Stimulated activated CD4-positive, alpha-beta T cell treated with anti-CD3 and anti-CD28 coated beads, Interleukin-1b, Interleukin-23, amount 100 ng/mL, for 24 hours (primary cell): ENCODE measurements around the gene QRFP.

Experiments used
- DNase-seq, 4 experiments: peaks; one replicate each; pipeline ENCODE4 v3.0.0-alpha.2; 2020; ENCODE audit warnings: low read depth in 4 of 4, low spot score in 1 of 4

The QRFP gene

GRCh38 chr9:130890870-130891687 lies 5.5 kb downstream of the QRFP start:
- no peak for DNase-seq

- no peak for DNase-seq
These were observed 6.5 kb downstream of the QRFP start for GRCh38 chr9:130890124-130890523.

- DNase-seq: no peak
These were observed 8.3 kb downstream of the QRFP start for GRCh38 chr9:130888146-130888885.

DNA sequence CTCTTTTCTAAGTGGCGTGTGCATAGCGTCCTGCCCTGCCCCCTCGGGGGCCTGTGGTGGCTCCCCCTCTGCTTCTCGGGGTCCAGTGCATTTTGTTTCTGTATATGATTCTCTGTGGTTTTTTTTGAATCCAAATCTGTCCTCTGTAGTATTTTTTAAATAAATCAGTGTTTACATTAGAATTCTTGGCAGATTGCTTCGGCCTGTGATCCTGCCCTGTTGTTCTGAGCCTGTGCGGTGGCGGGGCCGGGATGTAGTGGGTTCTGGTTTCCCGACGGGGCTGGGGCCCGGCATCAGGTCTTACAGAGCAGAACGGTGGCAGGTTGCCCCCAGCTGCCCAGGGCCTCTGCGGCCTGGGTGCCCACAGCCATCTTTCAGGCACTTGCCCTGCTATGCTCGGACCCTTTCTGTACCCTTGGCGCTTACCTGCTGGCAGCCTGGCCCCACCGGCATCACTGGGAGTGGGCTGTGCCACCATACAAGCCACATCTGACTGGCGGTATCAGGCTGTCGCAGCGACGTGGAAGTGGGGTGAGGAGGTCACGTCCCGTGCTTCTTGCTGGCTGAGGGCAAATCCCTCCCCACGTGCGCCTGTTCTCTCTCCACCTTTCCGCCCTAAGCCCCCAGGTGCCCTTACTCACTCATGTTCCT lies 9.0 kb downstream of the QRFP start:
- no peak for DNase-seq

DNA sequence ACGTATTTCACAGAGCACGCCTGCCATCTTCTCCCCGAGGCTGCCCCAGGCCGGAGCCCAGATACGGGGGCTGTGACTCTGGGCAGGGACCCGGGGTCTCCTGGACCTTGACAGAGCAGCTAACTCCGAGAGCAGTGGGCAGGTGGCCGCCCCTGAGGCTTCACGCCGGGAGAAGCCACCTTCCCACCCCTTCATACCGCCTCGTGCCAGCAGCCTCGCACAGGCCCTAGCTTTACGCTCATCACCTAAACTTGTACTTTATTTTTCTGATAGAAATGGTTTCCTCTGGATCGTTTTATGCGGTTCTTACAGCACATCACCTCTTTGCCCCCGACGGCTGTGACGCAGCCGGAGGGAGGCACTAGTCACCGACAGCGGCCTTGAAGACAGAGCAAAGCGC lies 9.6 kb downstream of the QRFP start:
- DNase-seq: no peak

GRCh38 chr9:130885484-130886375 lies 10.9 kb downstream of the QRFP start:
- DNase-seq: no peak

DNA sequence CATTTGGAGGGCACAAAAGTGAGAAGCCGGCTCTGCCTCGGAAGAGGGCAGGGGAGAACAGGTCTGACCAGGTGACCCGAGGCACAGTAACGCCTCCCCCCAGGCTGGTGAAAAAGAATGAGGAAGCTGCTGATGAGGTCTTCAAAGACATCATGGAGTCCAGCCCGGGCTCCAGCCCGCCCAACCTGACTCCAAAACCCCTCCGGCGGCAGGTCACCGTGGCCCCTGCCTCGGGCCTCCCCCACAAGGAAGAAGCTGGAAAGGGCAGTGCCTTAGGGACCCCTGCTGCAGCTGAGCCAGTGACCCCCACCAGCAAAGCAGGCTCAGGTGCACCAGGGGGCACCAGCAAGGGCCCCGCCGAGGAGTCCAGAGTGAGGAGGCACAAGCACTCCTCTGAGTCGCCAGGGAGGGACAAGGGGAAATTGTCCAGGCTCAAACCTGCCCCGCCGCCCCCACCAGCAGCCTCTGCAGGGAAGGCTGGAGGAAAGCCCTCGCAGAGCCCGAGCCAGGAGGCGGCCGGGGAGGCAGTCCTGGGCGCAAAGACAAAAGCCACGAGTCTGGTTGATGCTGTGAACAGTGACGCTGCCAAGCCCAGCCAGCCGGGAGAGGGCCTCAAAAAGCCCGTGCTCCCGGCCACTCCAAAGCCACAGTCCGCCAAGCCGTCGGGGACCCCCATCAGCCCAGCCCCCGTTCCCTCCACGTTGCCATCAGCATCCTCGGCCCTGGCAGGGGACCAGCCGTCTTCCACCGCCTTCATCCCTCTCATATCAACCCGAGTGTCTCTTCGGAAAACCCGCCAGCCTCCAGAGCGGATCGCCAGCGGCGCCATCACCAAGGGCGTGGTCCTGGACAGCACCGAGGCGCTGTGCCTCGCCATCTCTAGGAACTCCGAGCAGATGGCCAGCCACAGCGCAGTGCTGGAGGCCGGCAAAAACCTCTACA lies 11.8 kb downstream of the QRFP start:
- no peak for DNase-seq

- DNase-seq: no peak
These were observed 12.5 kb downstream of the QRFP start for GRCh38 chr9:130884111-130884531.

- no peak for DNase-seq
These were observed 13.1 kb downstream of the QRFP start for GRCh38 chr9:130883479-130883878.

DNA sequence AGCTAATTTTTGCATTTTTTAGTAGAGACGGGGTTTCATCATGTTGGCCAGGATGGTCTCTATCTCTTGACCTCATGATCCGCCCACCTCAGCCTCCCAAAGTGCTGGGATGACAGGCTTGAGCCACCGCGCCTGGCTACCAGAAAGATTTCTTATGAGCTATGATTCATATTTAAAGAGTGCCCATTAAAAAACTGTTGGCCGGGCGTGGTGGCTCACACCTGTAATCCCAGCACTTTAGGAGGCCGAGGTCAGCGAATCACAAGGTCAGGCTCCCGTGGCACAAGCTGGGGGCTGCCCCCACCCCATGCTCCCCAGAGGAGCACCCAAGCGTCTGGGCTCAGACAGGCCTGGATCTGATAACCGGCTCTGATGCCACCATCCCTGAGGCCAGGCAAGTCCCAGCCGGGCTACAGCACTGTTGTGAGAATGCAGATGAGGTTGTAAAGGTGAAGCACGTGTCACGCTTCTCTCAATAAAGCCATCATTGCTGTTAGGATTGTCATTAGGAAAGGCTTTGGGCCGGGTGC lies 13.9 kb downstream of the QRFP start:
- DNase-seq: no peak

GRCh38 chr9:130881516-130881915 lies 15.1 kb downstream of the QRFP start:
- DNase-seq: no peak

GRCh38 chr9:130880599-130881220 lies 15.9 kb downstream of the QRFP start:
- no peak for DNase-seq

- DNase-seq: no peak
These were observed 16.7 kb downstream of the QRFP start for GRCh38 chr9:130879863-130880411.

DNA sequence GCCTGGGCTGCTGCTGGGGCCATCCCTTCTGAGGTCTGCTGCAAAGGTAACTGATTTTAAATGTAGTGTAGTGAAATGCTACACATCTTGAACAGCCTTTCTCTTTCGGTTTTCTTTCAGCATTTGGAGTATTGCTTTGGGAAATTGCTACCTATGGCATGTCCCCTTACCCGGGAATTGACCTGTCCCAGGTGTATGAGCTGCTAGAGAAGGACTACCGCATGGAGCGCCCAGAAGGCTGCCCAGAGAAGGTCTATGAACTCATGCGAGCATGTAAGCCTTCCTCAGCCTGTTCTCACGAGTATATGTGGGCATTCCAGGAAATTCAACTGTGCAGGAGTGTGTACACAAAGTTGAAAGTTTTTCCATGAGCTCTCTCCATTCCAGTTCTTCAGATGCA lies 18.3 kb downstream of the QRFP start:
- DNase-seq: no peak

DNA sequence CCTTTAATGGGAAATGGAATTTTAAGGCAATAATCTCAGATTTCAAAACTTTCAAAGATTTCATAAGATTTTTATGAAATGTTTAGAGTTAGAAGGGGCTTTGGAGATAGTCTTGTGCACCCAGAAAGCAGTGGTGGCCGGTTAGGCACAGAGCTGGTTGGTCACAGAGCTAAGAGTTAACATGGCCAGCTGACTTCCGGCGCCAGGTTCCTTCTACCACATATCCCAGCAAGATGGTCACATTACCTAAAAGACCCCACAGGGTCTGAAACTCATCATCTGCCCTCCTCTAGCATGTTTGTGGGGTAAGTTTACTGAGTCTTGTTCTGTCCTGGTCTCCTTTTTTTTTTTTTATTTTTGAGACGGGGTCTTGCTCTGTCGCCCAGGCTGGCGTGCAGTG lies 19.3 kb downstream of the QRFP start:
- no peak for DNase-seq

DNA sequence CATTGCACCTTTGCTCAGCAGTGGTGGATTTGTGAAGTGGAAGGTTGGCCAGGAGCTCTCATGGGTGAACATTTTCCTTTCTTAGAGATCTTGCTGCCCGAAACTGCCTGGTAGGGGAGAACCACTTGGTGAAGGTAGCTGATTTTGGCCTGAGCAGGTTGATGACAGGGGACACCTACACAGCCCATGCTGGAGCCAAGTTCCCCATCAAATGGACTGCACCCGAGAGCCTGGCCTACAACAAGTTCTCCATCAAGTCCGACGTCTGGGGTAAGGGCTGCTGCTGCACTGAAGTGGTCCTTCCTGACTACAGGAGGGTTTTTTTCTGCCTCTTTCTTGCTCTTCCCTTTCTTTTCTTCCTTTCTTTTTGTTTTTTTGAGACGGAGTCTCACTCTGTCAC lies 21.8 kb downstream of the QRFP start:
- DNase-seq: no peak

DNA sequence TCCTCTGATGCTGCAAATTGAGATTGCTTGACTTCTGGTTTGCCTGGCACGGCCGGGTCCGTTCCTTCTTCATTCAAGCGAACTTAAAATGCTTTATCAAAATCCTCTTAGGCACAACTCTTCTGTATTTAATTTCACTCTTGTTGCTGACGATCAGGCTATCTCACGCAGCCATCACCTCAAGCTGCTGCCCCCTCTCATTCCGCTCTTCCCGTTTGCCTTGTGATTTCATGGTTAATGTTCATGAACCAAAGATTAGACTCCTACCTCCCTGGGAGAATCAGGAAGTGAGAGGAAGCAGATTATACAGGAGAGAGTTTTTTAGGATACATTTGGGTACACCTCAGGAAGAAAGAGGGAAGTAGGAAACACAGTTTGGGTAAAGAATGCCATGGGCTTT lies 22.6 kb downstream of the QRFP start:
- DNase-seq: no peak

DNA sequence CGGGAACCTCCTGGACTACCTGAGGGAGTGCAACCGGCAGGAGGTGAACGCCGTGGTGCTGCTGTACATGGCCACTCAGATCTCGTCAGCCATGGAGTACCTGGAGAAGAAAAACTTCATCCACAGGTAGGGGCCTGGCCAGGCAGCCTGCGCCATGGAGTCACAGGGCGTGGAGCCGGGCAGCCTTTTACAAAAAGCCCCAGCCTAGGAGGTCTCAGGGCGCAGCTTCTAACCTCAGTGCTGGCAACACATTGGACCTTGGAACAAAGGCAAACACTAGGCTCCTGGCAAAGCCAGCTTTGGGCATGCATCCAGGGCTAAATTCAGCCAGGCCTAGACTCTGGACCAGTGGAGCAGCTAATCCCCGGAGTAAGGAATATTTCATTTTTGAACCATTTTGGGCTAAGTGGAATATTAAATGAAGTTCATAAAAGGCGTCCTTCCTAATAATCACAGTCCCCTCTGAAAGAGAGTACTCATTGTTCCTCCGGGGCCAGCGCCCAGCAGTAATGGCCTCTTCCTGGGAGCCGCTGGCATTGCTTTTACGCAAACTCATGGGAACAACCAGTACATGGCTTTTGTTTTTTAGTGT lies 23.6 kb downstream of the QRFP start:
- DNase-seq: no peak

- no peak for DNase-seq
These were observed 24.1 kb downstream of the QRFP start for GRCh38 chr9:130872508-130872907.
